HFFc6 (cell line): ENCODE data around the gene SLC6A3. TPM values are rescaled to one million over a fixed set of nuclear protein-coding genes. Genes with fewer than 3 reads are reported as not detected.

ENCODE experiments used
- DNase-seq: peaks from one replicate; pipeline ENCODE4 v3.0.0-alpha.2; 2018
- H3K27ac Mint-ChIP-seq: 2 replicates; pipeline ENCODE4 v1.8.0; 2020; ENCODE audit warnings: mild to moderate bottlenecking, mixed read lengths
- H3K27me3 Mint-ChIP-seq: 2 replicates; pipeline ENCODE4 v1.8.0; 2021; ENCODE audit warnings: mild to moderate bottlenecking, moderate library complexity, mixed read lengths; ENCODE audit not compliant: insufficient read depth
- H3K36me3 Mint-ChIP-seq: 2 replicates; pipeline ENCODE4 v1.8.0; 2021; ENCODE audit warnings: low read depth, mixed read lengths
- H3K4me1 Mint-ChIP-seq: 2 replicates; pipeline ENCODE4 v1.8.0; 2020; ENCODE audit warnings: low read depth, mixed read lengths
- H3K4me3 Mint-ChIP-seq: 2 replicates; pipeline ENCODE4 v1.8.0; 2020; ENCODE audit warnings: mild to moderate bottlenecking, moderate library complexity, mixed read lengths
- H3K9me3 Mint-ChIP-seq: 2 replicates; pipeline ENCODE4 v1.8.0; 2020; ENCODE audit warnings: mild to moderate bottlenecking, mixed read lengths
- total RNA-seq, 6 experiments: library from RNA; stranded (reverse); fragmentation: NEBNext Ultra II Directional; extraction: Animal tissue kit (Norgen Biotek cat#: 25700); gene quantifications; 2 replicates in 1 of 6; 3 replicates in 5 of 6; pipeline ENCODE4 v1.2.3, GENCODE V29; 2021
- TF ChIP-seq, protein P1 (sequence below): fragments of 200-600 bp; sonication (generic); IDR thresholded peaks from 2 replicates; pipeline ENCODE4 v1.5.0; 2021; ENCODE audit warnings: antibody characterized with exemption, mild to moderate bottlenecking

SLC6A3 gene
- total RNA-seq, 6 experiments from 2014 or later = not detected

DNA sequence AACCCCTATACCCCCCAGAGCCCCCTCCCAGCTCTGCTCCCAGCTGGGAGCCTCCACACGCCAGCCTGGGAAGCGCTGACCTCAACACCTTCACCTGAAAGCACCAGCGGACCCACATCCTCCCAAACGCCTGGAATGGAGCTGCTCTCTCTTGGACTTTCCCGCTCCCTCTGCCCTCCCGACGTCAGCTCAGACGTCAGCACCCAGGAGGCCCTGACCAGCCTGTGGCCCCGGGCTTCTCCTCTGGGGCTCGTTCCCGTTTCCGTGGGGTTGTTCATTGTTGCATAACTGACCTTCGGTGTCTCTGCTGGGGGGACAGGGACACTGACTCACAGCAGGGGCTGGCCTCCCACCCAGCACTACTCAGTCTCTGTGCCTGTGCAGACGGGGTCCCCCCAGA, 35.0 kb upstream of the SLC6A3 start:
- DNase-seq = no peak
- H3K36me3 Mint-ChIP-seq = peaks cover 13% of the 10 kb centered on the region
- no peak overlapping the region for H3K27ac Mint-ChIP-seq
- peaks cover 5% of the 10 kb centered on the region for H3K27me3 Mint-ChIP-seq
- no peak overlapping the region for H3K4me3 Mint-ChIP-seq
- H3K9me3 Mint-ChIP-seq = no peaks in the 10 kb centered on the region
- H3K4me1 Mint-ChIP-seq = no peaks in the 10 kb centered on the region
- TF ChIP-seq, protein P1, sequence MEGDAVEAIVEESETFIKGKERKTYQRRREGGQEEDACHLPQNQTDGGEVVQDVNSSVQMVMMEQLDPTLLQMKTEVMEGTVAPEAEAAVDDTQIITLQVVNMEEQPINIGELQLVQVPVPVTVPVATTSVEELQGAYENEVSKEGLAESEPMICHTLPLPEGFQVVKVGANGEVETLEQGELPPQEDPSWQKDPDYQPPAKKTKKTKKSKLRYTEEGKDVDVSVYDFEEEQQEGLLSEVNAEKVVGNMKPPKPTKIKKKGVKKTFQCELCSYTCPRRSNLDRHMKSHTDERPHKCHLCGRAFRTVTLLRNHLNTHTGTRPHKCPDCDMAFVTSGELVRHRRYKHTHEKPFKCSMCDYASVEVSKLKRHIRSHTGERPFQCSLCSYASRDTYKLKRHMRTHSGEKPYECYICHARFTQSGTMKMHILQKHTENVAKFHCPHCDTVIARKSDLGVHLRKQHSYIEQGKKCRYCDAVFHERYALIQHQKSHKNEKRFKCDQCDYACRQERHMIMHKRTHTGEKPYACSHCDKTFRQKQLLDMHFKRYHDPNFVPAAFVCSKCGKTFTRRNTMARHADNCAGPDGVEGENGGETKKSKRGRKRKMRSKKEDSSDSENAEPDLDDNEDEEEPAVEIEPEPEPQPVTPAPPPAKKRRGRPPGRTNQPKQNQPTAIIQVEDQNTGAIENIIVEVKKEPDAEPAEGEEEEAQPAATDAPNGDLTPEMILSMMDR = no peak

DNA sequence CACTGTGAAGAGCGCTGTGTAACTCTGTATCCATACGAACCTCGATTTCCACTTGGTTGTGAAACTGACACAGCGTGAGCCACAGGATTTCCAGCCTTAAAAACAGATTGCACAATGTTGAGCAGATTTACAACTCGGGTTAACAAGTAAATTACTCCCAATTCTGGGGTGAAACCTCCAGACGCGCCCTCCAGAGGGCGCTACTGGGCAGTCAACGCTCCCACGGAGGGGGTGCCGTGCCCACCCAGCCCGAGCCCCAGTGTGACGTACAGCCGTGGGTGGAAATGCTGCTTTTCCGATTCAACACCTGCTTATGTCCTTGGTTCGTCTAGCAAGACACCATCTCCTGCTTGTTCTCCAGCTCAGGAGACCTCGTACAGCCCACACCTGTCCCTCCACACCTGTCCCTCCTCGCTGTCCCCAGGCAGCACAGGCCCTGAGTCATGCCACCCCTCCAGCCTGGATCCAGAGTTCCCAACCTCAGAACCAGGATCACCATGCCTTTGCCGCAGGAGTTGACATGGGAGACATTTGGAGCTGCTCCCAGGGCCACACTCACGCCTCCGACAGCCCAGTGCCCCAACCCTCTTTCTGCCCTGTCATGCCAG, 34.4 kb upstream of the SLC6A3 start:
- peaks cover 15% of the 10 kb centered on the region for H3K36me3 Mint-ChIP-seq
- no peaks in the 10 kb centered on the region for H3K4me1 Mint-ChIP-seq
- no peaks in the 10 kb centered on the region for H3K9me3 Mint-ChIP-seq
- H3K27ac Mint-ChIP-seq = no peak overlapping the region
- no peak overlapping the region for H3K4me3 Mint-ChIP-seq
- TF ChIP-seq, protein P1 = peak; percentile 85
- H3K27me3 Mint-ChIP-seq = peaks cover 5% of the 10 kb centered on the region
- no peak for DNase-seq

DNA sequence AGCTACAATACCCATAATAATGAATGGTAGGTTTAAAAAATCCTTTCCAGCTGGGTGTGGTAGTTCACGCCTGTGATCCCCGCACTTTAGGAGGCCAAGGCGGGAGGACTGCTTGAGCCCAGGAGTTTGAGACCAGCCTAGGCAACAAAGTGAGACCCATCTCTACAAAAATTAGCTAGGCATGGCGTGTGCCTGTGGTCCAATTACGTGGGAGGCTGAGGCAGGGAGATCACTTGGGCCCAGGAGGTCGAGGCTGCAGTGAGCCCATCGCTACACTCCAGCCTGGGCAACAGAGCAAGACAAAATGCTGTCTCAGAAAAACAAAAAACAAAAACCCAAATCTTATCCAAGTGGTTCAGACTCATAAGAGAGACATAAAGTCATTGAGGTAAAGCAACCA, 33.8 kb upstream of the SLC6A3 start:
- H3K27ac Mint-ChIP-seq = no peak overlapping the region
- no peak for DNase-seq

DNA sequence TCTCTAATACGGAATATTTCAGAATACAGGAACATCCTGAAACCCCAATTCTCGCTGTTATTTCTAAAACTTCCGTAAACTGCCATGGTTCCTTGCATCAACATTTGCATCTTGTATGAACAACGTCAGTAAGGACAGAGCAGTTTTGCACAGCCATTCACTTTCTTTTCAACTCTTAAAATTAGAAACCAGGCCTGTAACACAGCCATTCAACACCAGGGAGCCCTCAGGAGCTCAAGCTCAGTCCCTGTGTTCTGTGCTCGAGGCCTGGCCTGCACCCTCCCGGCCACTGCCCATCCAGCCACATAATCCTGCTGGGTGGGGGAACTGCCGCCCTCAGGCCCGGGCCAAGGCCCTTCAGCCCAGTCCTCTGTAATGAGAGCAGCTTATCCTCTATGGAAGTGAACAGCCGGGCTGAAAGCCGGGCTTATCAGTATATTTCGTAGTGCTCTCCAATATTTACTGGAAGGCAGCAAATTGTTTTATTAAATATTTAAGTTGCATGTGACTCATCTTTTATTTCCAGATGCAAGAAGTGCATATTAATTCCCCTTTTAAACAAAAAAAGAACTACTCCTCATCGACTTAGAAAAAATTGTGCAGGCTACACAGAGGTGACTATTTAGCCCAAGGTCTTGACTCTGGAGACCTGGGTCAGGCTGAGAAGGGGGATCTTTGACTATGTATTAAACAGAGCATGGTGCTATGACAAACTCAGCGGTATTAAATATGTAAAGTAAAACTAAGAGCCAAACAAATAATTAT, 33.2 kb upstream of the SLC6A3 start:
- Mint-ChIP-seq H3K27ac (no peak overlapping the region), H3K4me3 (no peak overlapping the region), H3K36me3 (peaks cover 17% of the 10 kb centered on the region), H3K9me3 (no peaks in the 10 kb centered on the region), H3K27me3 (peaks cover 5% of the 10 kb centered on the region), H3K4me1 (no peaks in the 10 kb centered on the region)
- TF ChIP-seq, protein P1 = no peak
- DNase-seq = no peak

More for the DNA sequence above, 33.8 kb upstream of the SLC6A3 start:
- Mint-ChIP-seq H3K9me3 (no peaks in the 10 kb centered on the region), H3K4me1 (no peaks in the 10 kb centered on the region), H3K4me3 (no peak overlapping the region), H3K36me3 (peaks cover 17% of the 10 kb centered on the region), H3K27me3 (peaks cover 5% of the 10 kb centered on the region)
- TF ChIP-seq, protein P1 = no peak

DNA sequence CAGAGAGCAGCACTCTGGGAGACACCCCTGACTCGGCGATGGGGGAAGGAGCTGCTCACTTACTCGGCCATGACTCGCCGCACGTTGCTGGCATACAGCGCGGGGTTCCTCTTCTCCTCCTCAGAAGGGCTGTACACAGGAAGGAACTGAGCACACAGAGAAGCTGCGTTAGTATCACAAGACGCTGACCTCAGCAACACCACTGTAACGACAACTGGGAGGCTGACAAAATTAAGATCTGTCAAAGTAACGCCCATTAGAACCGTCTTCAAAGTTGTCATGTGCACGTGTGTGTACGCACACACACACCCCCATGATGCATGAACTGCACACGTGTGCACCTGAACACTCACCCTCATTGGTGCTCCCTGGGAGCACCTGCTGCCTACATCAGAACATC, 32.1 kb upstream of the SLC6A3 start:
- H3K4me1 Mint-ChIP-seq = no peaks in the 10 kb centered on the region
- H3K9me3 Mint-ChIP-seq = no peaks in the 10 kb centered on the region
- no peak overlapping the region for H3K4me3 Mint-ChIP-seq
- no peak overlapping the region for H3K27ac Mint-ChIP-seq
- TF ChIP-seq, protein P1 = no peak
- H3K36me3 Mint-ChIP-seq = peaks cover 21% of the 10 kb centered on the region
- H3K27me3 Mint-ChIP-seq = peaks cover 5% of the 10 kb centered on the region
- DNase-seq = no peak
